Frontal cortex (tissue), 4 donors: ENCODE data around the gene ZNF750. TPM values are rescaled to one million over a fixed set of nuclear protein-coding genes. Genes with fewer than 3 reads are reported as not detected.

Source experiments
- DNase-seq, 2 donors: peaks; one replicate each; pipeline ENCODE4 v3.0.0; 2012; ENCODE audit warnings: low spot score in 2 of 2
- FAIRE-seq: peaks from 2 replicates; lab custom pipeline; 2012; peaks lifted over from hg19 to GRCh38; lab: Jason Lieb, UNC
- total RNA-seq: library from RNA; depleted of rRNA; stranded (reverse); fragments of >200 nt; gene quantifications from one replicate; pipeline ENCODE4 v1.2.3, GENCODE V29; 2014
- donor health status: control.
- donor health status: control.
- donor health status: control.

Gene ZNF750
- total RNA-seq, 1 donor from 2014 or later: not detected

GRCh38 chr17:82838386-82839063, 1.3 kb downstream of the ZNF750 start:
- DNase-seq: no peak
- no peak for FAIRE-seq

DNA sequence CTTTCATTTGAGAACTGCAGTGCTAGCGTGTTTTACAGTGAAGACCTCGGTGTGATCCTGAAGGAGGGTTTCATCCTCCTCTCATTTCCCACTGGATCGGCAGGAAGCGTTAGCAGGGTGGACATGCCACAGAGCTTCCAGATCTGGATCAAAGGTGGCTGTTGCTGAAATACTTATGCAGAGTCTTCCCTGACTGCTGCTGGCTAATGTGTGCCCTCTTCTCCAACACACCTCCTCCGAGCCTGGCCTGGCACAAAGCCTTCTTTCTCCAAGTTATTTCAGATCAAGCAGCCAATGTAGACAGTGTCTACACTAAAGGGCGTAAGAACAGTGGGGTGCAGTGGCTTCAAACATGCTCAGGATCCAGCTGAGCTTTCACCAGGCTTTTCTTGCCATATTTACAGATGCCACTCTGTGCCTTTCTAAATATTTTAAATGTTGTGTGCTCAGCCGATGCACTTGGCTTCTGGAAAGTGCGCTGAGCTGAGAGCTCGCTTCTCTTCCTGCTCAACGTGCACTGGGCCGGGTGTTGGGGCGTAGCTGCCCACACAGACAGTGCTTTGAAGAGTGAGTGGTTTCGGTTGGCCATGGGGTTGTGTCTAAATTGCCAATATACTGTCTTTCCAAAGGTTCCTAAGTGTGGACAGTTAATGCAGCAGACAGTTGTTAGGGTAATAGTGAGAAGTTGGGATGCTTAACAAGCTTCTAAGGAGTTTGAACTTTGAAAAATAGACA, 2.1 kb downstream of the ZNF750 start:
- no peak for FAIRE-seq
- DNase-seq: no peak

DNA sequence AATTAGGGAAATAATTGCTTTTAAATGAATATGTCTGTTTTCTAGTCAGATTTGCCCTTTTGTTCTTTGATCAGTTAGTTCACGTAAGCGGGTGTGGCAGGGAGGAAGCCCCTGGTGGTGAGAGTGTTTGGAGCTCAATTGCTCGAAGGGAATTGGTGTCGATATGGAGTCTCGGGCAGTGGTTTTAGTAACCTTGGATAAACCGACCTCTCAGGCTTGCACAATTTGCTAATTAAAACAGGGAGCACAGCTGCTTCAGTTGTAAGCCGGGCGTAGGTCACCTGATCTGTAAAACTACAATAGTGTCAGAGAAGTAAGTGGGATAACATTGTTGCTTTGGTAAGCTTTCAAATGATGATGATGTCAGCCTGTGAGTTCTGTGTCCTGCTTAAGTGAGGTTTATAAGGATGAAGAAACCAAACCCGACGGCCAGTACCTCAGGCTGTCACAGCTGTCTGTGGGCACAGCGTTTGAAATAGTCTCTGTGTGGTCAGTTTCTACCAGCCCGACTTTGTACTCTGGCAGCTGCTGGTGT, 2.9 kb downstream of the ZNF750 start:
- DNase-seq (no peak), FAIRE-seq (no peak)

DNA sequence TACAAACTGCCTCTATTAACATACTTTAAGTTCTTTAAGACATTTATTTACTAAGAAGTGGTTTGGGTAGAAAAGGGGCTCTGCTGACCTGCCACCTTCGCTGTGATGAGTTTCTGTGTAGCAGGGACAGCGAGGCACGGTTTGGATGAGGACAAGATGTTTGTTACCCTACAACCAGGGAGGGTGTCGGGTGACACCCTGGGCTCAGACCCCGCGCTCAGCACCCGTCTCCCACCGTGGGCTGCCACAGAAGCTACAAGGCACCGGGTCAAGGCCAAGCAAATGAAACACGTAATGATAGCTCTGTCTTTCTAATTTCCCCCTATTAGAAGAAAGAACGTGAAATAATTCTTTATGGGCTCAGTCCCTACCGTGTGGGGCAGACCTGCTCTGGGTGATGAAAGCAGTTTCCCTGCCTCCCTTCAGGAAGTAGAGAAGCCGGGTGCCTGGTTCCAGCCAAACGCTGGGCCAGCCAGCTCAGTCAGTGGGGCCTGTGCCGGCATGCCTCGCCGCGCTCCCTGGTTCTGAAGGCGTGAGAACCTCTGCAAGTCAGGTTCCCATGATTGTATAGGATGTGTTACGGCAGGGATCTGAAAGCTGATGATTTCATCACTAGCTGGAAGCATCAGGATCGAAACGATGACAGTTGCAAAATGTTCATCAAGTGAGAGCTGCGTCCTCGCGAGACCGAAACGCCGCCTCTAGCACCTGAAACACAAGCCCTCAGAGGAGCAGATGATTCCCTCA, 3.9 kb downstream of the ZNF750 start:
- FAIRE-seq (no peak), DNase-seq (no peak)

DNA sequence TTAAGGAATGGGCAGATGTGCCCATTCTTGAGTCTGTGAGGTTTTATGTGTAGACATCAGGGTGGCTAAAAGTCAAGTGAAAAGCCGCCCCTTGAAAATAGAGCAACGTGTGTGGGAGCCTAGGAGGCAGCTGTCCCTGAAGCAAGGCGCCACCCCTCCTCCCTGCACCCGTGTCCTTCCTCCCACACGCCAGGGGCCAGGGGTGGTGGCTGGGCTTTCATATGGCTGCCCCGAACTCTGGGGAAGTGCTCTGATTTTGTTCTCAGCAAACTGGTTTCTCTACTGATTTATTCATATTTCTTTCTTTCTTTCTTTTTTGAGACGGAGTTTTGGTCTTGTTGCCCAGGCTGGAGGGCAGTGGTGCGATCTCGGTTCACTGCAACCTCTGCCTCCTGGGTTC, 4.7 kb downstream of the ZNF750 start:
- no peak for FAIRE-seq
- no peak for DNase-seq

DNA sequence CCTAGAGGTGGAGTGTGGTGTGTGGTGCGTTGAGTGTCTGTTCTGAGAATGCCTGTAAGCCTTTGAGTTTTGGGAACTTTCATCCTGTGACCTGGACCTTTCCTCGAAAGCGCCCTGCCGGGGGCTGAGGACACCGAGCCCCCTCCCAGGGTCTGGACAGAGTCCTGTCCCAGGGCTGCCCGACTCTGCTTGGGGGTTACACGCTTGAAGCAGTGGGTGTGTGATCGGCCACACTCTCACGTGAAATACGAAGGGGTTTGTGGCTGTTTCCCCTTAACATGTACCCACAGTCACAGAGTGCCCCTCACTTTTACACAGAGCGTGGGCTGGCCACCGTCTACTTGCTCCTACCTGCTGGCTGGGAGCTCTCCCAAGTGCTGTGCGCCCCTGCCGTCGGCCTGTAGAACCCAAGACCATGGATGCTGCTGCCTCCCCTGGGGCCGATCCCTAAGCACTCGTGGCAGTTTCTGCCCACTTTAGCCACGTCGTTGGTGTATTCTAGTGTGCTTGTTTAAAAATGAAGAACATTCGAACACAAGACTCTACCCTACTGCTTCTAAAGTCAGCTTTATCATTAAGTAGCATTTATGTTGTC, 6.8 kb downstream of the ZNF750 start:
- DNase-seq: no peak
- FAIRE-seq: no peak

- DNase-seq (no peak), FAIRE-seq (no peak)
Observed at GRCh38 chr17:82832411-82832810, 7.4 kb downstream of the ZNF750 start.

DNA sequence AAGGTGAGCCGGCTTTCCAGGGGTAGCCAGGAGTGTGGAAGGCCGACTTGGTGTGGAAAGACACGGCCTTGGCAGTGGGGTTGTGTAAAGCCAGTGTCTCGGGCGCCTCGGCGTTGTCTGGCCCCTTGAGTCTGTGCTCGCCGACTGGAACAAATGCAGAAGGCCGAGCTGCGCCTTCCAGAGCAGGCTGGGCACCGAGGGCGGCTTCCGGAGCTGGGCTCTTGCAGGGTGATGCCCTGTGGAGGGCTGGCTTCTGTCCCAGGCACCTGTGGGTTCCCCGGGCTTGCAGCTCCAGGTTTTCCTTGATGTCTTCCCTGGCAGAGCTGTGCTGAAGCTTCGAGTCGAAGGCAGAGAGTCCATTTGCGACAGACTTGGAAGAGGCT, 8.0 kb downstream of the ZNF750 start:
- DNase-seq (no peak), FAIRE-seq (no peak)

DNA sequence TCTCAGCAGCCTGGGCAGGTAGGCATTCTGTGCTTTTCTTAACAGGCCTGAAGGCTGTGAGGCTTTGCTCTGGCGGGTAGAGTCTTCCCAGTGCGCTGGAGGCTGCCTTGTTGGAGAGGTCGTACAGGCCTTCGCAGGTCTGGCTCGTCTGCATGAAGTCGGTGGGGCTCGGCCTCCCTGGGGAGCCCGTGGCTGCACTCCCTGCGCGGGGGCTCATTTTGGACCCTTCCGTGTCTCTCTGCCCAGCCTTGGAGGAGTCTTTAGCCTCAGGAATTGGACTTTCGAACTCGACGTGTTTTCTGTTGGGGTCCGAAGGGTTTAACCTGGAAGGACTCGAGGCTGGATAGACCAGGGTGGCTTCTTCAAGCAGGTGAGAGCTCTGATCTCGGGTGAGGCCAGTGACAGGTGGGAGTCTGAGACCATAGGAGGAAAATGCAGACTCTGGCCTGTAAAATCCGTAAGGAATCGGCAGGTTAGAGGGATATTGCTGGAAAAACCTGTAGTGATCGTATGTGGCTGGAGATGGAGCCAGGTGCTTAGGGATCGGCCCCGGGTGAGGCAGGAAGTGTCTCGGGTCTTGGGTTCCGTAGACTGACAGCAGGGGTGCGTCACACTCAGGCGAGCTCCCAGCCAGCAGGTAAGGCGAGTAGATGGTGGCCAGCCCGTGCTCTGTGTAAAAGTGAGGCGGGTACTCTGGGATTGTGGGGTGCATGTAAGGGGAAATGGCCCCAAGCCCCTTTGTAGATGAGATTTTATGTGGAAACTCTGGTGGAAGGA, 8.6 kb downstream of the ZNF750 start:
- FAIRE-seq (no peak), DNase-seq (no peak)

- DNase-seq (peak in 1 of 2 donors; percentile 64), FAIRE-seq (no peak)
Observed at GRCh38 chr17:82830249-82830661, 9.6 kb downstream of the ZNF750 start.

DNA sequence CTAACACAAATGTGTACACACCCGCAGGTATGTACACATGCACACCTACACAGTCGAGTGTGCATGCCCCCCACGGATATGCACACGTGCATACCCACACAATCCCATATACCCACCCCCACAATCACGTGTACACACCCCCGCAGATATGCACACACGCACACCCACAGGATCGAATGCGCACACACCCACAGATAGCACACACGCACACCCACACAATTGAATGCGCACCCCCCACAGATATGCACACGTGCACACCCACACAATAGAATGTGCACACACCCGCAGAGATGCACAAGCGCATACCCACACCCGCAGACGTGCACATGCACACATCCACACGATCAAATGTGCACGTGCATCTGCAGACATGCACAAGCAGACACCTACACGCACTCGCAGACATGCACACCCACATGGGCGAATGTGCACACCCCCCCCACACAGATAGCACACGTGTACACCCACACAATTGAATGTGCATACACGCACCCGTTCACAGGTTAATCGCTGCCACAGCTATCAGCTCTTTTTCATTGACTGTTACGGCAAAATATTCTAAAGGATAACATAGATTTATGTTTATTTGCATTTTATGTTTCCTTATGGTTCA, 10.8 kb downstream of the ZNF750 start:
- DNase-seq: no peak
- FAIRE-seq: no peak

DNA sequence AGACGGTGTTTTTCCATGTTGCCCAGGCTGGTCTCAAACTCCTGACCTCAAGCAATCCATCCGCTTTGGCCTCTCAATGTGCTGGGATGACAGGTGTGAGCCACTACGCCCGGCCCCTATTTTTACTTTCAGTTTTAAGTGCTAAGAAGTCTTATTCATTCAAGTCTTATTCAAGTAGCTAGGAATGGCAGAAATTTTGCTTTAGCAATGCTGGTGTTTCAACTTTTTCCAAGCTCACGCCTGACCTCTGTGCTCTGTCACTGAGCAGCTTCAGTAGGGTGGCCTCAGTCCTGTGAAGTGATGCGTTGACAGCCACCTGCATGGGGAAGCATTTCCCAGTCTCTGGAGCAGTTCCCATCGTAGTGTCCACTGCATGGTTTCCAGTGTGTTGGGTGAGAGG, 12.9 kb downstream of the ZNF750 start:
- DNase-seq: no peak
- no peak for FAIRE-seq

DNA sequence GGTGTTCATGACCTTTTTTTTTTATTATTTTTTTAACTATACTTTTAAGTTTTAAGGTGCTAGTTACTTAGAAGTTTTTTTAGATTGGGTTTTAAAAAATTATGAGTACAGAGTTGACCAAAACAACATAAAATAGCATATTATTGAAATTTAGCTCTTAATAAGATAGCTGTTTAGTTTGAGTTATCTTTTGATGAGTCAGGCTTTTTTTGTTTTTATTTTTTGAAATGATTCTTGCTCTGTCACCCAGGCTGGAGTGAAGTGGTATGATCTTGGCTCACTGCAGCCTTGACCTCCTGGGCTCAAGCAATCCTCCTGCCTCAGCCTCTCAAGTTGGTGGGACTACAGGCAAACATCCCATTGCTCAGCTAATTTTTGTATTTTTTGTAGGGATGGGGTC, 13.6 kb downstream of the ZNF750 start:
- FAIRE-seq: no peak

DNA sequence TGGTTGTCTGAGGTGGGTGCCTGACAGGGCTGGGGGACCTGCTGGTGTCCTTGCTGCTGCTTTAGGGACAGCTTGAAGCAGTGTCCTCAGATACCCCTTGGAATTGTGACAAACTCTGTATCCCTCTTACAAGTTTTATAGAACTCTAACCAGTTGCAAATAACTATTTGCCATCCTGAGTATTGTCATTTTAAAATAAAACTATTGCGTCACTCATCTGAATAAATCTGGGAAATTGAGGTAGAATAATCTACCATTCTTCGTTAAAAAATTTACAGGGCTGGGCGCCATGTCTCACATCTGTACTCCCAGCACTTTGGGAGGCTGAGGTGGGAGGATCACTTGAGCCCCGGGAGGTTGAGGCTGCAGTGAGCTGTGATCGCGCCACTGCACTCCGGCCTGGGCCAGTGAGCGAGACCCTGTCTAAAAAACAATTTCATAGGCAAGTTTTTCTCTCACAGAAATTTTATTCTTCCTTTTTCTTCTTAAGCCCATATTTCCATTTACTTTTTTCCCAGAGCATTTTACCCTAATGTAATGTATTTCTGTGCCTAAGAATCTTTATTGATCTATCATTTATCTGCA, 14.2 kb downstream of the ZNF750 start:
- FAIRE-seq: no peak
- no peak for DNase-seq

More for the DNA sequence above, 13.6 kb downstream of the ZNF750 start:
- no peak for DNase-seq

DNA sequence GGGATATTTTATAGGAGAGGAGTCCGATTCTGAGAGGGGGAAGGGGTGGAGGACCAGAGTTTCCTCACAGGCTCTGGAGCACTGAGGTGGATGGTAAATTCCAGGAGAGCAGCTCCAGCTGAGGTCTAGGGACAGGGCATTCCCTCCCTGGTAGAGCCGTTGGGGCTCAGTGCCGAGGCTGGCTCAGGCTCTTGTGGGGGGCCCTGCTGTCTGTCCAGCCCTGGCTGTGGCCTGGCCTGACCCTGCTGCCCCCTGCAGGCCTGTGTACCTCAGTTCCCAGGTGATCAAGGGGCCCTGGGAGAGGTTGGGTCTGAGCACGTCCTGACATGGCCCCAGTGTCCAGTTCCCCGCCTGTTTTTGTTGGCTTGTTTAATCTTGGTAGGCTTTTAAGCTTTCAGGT, 16.8 kb downstream of the ZNF750 start:
- DNase-seq (no peak), FAIRE-seq (no peak)

- no peak for FAIRE-seq
- no peak for DNase-seq
Observed at GRCh38 chr17:82822281-82822680, 17.5 kb downstream of the ZNF750 start.

- DNase-seq (no peak), FAIRE-seq (no peak)
Observed at GRCh38 chr17:82821554-82821953, 18.3 kb downstream of the ZNF750 start.

DNA sequence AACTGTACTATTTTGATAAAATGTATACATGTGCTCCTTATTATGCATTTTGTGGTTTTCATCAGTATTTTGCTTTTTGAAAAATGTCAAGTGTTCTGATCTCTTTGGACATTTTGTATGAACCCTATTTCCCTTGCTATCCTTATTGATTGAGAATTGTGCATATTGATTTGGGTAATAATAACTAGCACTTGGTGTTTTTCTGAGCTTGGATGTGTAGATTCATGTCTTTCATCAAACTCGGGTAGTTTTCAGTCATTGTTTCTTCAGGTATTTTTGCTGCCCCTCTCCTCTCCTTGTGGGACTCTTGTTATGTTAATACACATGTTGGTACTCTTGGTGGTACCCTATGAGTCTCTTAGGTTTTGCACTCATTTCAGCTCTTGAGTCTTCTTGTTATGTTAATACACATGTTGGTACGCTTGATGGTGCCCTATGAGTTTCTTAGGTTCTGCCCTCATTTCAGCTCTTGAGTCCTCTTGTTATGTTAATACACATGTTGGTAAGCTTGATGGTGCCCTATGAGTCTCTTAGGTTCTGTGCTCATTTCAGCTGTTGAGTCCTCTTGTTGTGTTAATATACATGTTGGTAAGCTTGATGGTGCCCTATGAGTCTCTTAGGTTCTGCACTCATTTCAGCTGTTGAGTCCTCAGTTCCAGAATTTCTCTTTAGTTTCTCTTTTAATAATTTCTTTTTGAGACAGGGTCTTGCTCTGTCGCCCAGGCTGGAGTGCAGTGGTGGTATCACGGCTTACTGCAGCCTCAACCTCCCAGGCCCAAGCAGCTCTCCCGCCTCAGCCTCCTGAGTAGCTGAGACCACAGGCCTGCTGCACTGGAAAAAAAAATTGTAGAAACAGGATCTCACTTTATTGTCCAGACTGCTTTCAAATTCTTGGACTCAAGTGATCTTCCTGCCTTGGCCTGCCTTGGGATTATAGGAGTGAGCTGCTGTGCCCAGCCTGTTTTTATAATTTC, 19.3 kb downstream of the ZNF750 start:
- DNase-seq: no peak
- no peak for FAIRE-seq
